Peyer's patch (tissue), 4 donors: ENCODE measurements around the gene NCKAP5. TPM values are rescaled to one million over a fixed set of nuclear protein-coding genes. Genes with fewer than 3 reads are reported as not detected.

ENCODE experiments used
- DNase-seq, 3 donors: peaks; one replicate each; pipeline ENCODE4 v3.0.0-alpha.2; 2017 to 2019
- H3K27ac ChIP-seq, 4 donors: fragments of 200-600 bp; sonication (generic); one replicate each; pipeline ENCODE4 v1.5.1; 2016 to 2019
- H3K27me3 ChIP-seq, 2 donors: fragments of 200-600 bp; sonication (generic); one replicate each; pipeline ENCODE4 v1.5.1; 2019
- H3K36me3 ChIP-seq, 3 donors: fragments of 200-600 bp; sonication (generic); one replicate each; pipeline ENCODE4 v1.5.1; 2016 to 2019
- H3K4me1 ChIP-seq, 4 donors: fragments of 200-600 bp; sonication (generic); one replicate each; pipeline ENCODE4 v1.5.1; 2016 to 2019
- H3K4me3 ChIP-seq, 4 donors: fragments of 200-600 bp; sonication (generic); 1 replicate in 3 of 4; 2 replicates in 1 of 4; pipeline ENCODE4 v1.5.1; 2016 to 2019; ENCODE audit warnings: mild to moderate bottlenecking in 1 of 4
- H3K9me3 ChIP-seq, 4 donors: fragments of 200-600 bp; sonication (generic); one replicate each; pipeline ENCODE4 v1.5.1; 2016 to 2019; ENCODE audit warnings: mild to moderate bottlenecking in 1 of 4
- POLR2A ChIP-seq, 2 donors: fragments of 450-650 bp; IDR thresholded peaks; one replicate each; pipeline ENCODE4 v1.5.1; 2017; ENCODE audit warnings: antibody characterized with exemption in 2 of 2, mild to moderate bottlenecking in 2 of 2, moderate library complexity in 2 of 2
- total RNA-seq, 4 donors: library from RNA; depleted of rRNA; stranded (reverse); fragments of >200 nt; gene quantifications; one replicate each; pipeline ENCODE4 v1.1.0, GENCODE V29; 2016
- TF ChIP-seq, protein P1 (sequence below), 6 experiments: fragments of 450-650 bp in 4 of 6; fragments of 200-600 bp in 2 of 6; sonication (generic) in 1 of 6; IDR thresholded peaks; one replicate each; pipeline ENCODE4 v1.5.1; 2017 to 2019; ENCODE audit warnings: antibody characterized with exemption in 6 of 6, mild to moderate bottlenecking in 3 of 6, moderate library complexity in 1 of 6

NCKAP5 gene
- total RNA-seq, 4 donors from 2014 or later, result 9.1 to 28.5 (median 22.5) TPM

- no peak overlapping the region for H3K27ac ChIP-seq
- no peaks in the 10 kb centered on the region for H3K9me3 ChIP-seq
- no peak overlapping the region for H3K4me3 ChIP-seq
- no peaks in the 10 kb centered on the region for H3K36me3 ChIP-seq
- no peaks in the 10 kb centered on the region for H3K4me1 ChIP-seq
- H3K27me3 ChIP-seq, result no peaks in the 10 kb centered on the region
- TF ChIP-seq, protein P1, sequence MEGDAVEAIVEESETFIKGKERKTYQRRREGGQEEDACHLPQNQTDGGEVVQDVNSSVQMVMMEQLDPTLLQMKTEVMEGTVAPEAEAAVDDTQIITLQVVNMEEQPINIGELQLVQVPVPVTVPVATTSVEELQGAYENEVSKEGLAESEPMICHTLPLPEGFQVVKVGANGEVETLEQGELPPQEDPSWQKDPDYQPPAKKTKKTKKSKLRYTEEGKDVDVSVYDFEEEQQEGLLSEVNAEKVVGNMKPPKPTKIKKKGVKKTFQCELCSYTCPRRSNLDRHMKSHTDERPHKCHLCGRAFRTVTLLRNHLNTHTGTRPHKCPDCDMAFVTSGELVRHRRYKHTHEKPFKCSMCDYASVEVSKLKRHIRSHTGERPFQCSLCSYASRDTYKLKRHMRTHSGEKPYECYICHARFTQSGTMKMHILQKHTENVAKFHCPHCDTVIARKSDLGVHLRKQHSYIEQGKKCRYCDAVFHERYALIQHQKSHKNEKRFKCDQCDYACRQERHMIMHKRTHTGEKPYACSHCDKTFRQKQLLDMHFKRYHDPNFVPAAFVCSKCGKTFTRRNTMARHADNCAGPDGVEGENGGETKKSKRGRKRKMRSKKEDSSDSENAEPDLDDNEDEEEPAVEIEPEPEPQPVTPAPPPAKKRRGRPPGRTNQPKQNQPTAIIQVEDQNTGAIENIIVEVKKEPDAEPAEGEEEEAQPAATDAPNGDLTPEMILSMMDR (IDR thresholded peaks at IDR 0.05), result no peak
- no peak for TF ChIP-seq POLR2A (IDR thresholded peaks at IDR 0.05)
- DNase-seq, result no peak
Measured at GRCh38 chr2:133360882-133361281, 207.4 kb downstream of the NCKAP5 start.

DNA sequence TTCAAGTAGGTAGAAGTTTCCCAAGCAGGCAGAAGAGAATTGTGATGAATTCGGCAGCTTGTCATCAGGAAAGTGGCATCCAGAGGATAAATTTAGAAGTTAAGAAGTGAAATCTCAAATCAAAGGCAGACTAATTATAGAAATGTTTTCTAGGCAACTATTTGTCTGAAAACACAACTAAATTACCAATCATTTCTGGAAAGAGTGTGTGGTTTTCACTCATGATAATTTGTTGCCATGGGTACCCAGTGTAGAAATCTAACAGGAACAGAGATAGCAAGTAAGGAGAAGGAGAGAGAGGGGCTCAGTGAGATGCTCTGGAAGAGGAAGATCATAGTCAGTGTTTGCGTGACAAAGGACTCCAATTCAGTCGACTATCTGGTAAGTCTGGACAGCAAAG, 208.1 kb downstream of the NCKAP5 start:
- Histone ChIP-seq H3K9me3 (no peaks in the 10 kb centered on the region), H3K27ac (no peak overlapping the region)

GRCh38 chr2:133352719-133353118, 215.5 kb downstream of the NCKAP5 start:
- H3K27ac ChIP-seq, result no peak overlapping the region
- no peak overlapping the region for H3K4me3 ChIP-seq
- no peak for TF ChIP-seq POLR2A (IDR thresholded peaks at IDR 0.05)
- TF ChIP-seq, protein P1 (IDR thresholded peaks at IDR 0.05), result no peak
- H3K9me3 ChIP-seq, result no peaks in the 10 kb centered on the region
- H3K36me3 ChIP-seq, result no peaks in the 10 kb centered on the region
- no peaks in the 10 kb centered on the region for H3K4me1 ChIP-seq
- DNase-seq, result no peak
- no peaks in the 10 kb centered on the region for H3K27me3 ChIP-seq

More for the DNA sequence above, 208.1 kb downstream of the NCKAP5 start:
- no peaks in the 10 kb centered on the region for H3K4me1 ChIP-seq
- no peaks in the 10 kb centered on the region for H3K36me3 ChIP-seq
- no peak for DNase-seq
- TF ChIP-seq, protein P1 (IDR thresholded peaks at IDR 0.05), result no peak
- TF ChIP-seq POLR2A (IDR thresholded peaks at IDR 0.05), result no peak
- H3K4me3 ChIP-seq, result no peak overlapping the region
- no peaks in the 10 kb centered on the region for H3K27me3 ChIP-seq

- TF ChIP-seq, protein P1 (IDR thresholded peaks at IDR 0.05), result no peak
- no peak for TF ChIP-seq POLR2A (IDR thresholded peaks at IDR 0.05)
- H3K27ac ChIP-seq, result no peak overlapping the region
- DNase-seq, result no peak
Measured at GRCh38 chr2:133346654-133347053, 221.6 kb downstream of the NCKAP5 start.

GRCh38 chr2:133345638-133346037, 222.6 kb downstream of the NCKAP5 start:
- TF ChIP-seq POLR2A (IDR thresholded peaks at IDR 0.05), result no peak
- TF ChIP-seq, protein P1 (IDR thresholded peaks at IDR 0.05), result no peak
- H3K4me1 ChIP-seq, result no peaks in the 10 kb centered on the region
- no peaks in the 10 kb centered on the region for H3K36me3 ChIP-seq
- H3K27me3 ChIP-seq, result no peaks in the 10 kb centered on the region
- H3K9me3 ChIP-seq, result no peaks in the 10 kb centered on the region
- no peak overlapping the region for H3K27ac ChIP-seq
- no peak for DNase-seq
- no peak overlapping the region for H3K4me3 ChIP-seq

More at GRCh38 chr2:133346654-133347053, 221.6 kb downstream of the NCKAP5 start:
- H3K9me3 ChIP-seq, result no peaks in the 10 kb centered on the region
- H3K4me3 ChIP-seq, result no peak overlapping the region
- H3K4me1 ChIP-seq, result no peaks in the 10 kb centered on the region
- H3K27me3 ChIP-seq, result no peaks in the 10 kb centered on the region
- no peaks in the 10 kb centered on the region for H3K36me3 ChIP-seq

GRCh38 chr2:133344849-133345248, 223.4 kb downstream of the NCKAP5 start:
- DNase-seq, result no peak
- Histone ChIP-seq H3K4me3 (no peak overlapping the region), H3K27me3 (no peaks in the 10 kb centered on the region), H3K9me3 (no peaks in the 10 kb centered on the region), H3K4me1 (no peaks in the 10 kb centered on the region), H3K36me3 (no peaks in the 10 kb centered on the region), H3K27ac (no peak overlapping the region)
- TF ChIP-seq, protein P1 (IDR thresholded peaks at IDR 0.05), result no peak
- TF ChIP-seq POLR2A (IDR thresholded peaks at IDR 0.05), result no peak
